HG02938 (cell line): ENCODE data around the gene DISC1.
"Not testable (repeated sequence)": the region's sequence is repeated elsewhere in the genome, so short reads cannot be mapped to it uniquely, and the experiment has no call there.

Experiments
- ATAC-seq: cut with Tn5 transposase; IDR thresholded peaks from one replicate; pipeline ENCODE4 v1.9.1; 2021; ENCODE audit warnings: mild to moderate bottlenecking, moderate library complexity; ENCODE audit not compliant: unreplicated experiment

Gene DISC1

DNA sequence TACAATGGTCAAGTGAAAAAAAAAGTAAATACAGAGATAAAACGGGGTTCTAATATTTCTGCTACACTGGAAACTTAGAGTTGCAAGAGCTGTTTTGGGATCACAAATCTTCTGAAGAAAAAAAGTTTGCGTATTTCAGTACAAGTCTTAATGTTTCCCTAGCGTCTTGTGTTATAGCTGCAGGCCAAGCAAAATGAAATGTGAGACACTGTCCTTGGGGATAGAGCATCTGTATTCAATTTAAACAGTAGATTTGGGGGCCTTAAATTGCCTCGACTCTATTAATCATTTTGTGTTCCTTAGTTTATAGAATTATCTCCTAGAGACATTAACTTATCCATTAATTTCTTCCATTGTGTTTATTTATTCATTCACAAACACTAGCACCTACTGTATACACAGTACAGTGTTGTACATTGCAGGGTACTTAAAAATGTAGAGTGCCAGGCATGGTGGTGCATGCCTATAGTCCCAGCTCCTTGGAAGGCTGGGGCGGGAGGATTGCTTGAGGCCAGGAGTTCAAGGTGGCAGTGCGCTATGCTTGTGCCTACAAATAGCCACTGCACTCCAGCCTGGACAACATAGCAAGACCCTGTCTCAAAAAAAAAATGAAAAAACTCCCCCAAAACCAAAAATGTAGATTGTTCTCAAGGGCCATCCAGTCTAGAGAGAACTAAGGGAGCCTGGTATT is 7.9 kb downstream of the DISC1 start:
- no peak for ATAC-seq

DNA sequence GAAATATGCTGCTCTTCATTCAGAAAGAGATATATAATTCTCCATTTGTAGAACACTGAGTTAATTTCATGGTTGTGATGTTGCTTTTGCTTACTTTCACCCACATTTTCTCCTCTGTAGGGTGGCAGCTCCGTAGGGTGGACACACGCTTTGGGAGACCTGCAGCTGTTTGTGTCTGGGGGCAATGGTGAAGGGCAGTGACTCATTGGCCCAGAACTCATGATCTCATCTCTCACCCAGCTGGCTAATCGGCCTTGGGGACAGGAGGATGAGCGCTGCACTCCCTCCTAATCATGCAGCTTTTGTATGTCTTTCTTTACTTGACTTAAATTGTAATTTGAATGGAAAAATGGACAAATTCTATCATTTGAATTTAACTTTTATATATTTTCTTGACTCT is 9.6 kb downstream of the DISC1 start:
- ATAC-seq, result no peak

DNA sequence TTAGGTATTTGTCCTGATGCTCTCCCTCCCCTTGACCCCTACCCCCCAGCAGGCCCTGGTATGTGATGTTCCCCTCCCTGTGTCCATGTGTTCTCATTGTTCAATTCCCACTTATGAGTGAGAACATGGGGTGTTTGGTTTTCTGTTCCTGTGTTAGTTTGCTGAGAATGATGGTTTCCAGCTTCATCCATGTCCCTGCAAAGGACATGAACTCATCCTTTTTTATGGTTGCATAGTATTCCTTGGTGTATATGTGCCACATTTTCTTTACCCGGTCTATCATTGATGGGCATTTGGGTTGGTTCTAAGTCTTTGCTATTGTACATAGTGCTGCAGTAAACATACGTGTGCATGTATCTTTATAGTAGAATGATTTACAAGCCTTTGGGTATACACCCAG is 10.3 kb downstream of the DISC1 start:
- not testable (repeated sequence) for ATAC-seq

DNA sequence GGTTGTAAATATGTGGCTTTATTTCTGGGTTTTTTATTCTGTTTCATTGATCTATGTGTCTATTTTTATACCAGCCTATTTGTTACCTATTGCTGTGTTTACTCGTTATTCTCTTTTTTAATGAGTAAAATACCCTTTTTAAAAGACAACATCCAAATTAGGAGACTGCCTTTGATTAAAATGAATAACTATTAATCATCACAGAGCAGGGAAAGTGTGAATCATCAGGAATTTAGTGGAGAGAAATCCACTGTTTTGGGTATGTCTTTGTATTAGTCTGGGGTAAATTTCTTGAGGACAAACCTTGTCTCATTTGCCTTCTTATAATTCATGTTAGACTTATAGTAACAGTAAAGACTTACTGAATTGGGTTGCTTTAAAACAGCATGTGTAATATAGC is 12.1 kb downstream of the DISC1 start:
- ATAC-seq, result no peak

DNA sequence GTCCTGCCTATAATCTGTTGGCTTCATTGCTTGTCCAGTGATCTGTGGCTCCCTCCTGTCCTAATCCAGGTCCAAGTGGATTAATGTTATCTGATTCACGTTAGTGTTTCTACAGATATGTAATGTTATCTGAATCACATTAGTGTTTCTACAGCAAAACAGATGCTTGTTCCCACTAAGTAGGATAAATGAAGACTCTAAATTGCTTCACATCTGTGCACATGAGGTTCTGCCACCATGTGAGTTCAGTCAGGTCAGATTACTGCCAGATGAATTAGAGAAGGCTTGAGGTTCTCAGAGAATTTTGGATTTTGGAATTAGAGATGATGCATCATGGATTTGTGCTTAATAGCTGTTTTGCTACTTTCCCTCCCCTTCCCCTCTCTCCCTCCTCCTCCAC is 13.2 kb downstream of the DISC1 start:
- no peak for ATAC-seq

DNA sequence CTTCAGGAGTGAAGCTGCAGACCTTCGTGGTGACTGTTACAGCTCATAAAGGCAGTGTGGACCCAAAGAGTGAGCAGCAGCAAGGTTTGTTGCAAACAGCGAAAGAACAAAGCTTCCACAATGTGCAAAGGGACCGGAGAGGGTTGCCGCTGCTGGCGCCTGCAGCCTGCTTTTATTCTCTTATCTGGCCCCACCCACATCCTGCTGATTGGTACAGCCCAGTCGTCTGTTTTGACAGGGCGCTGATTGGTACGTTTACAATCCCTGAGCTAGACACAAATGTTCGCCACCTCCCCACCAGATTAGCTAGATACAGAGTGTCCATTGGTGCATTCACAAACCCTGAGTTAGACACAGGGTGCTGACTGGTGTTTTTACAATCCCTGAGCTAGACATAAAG is 14.9 kb downstream of the DISC1 start:
- ATAC-seq, result not testable (repeated sequence)

DNA sequence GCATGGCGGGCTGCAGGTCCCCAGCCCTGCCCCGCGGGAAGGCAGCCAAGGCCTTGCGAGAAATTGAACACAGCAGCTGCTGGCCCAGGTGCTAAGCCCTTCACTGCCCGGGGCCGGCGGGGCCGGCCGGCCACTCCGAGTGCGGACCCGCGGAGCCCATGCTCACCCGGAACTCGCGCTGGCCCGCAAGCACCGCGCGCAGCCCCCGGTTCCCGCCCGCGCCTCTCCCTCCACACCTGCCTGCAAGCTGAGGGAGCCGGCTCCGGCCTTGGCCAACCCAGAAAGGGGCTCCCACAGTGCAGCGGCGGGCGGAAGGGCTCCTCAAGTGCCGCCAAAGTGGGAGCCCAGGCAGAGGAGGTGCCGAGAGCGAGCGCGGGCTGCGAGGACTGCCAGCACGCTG is 15.5 kb downstream of the DISC1 start:
- ATAC-seq, result not testable (repeated sequence)

DNA sequence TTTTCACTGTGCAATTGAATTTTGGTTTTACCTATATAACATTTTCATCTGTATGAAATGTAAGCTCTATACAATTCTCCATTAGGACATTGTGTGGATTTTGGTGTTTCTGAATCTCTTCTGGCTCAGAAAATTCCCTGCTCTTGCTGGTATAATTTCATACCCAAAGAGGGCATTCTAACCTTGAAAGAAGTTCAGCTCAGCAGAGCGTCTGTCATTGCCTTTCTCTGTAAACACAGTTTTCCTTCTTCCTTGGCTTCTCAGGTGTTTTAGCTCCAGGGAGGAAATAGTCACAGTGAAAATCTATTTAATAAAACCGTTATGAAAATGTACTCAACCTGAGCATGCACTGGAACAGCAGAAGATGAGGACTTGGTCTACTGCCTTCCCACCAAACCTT is 16.0 kb downstream of the DISC1 start:
- ATAC-seq, result no peak

DNA sequence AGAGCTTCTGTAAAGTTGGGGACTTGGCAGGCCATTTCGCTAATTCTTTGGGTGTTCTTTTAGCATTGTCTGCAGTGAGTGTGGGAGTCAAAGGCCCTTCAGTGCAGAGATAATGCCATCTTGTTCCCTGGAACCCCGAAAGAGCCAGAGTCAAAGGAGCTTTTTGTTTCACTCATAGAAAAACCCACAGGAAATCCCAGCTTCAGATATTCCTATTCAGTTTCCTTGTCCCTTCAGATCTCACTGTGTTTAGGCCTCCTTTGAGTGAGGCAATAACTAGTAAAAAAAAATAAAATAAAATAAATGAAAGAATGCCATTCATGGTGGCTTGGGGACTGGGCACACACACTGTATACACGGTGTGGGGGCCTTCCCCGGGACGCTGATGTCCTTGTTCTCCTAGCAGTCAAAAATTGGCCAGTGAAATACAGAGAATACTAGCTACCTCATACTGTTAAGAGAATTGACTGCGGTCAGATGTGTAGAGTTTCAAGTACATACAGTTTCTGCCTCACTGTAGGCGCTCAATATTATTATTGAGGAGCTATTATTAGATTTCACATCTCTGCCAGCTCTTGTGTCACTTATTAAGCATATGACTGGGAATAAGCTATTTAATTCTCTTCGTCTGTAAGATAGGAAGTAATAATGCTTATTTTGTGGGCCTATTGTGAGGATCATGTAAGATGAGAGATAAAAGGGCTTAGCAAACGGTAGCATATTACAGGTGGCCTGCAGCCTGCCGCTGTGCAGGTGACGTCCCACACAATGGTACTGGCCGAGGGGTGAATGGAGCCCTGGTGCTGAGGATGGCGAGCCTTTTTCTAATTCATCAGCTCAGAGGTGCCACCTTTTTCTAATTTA is 16.7 kb downstream of the DISC1 start:
- ATAC-seq, result no peak

DNA sequence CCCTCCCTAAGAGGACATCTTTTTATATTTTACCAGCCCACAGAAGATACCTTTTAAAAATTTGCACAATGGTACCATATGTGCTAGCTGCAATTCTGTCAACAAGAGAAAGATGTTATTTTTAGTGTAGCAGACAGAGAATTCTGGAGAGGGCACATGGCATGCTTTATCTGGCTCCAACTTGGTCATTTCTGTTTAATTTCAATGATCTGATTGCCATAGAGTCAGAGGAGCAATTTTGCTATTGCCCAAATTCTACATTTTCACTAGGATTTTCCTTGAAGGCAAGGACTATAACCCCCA is 17.3 kb downstream of the DISC1 start:
- ATAC-seq, result no peak

DNA sequence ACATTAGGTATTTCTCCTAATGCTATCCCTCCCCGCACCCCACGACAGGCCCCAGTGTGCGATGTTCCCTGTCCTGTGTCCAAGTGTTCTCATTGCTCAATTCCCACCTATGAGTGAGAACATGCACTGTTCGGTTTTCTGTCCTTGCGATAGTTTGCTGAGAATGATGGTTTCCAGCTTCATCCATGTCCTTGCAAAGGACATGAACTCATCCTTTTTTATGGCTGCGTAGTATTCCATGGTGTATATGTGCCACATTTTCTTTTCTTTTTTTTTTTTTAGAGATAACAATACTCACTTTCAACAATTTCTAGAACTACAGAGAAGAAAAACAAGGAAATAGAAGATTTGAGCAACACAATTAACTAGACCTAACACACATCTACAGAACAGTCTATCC is 19.0 kb downstream of the DISC1 start:
- ATAC-seq, result not testable (repeated sequence)

DNA sequence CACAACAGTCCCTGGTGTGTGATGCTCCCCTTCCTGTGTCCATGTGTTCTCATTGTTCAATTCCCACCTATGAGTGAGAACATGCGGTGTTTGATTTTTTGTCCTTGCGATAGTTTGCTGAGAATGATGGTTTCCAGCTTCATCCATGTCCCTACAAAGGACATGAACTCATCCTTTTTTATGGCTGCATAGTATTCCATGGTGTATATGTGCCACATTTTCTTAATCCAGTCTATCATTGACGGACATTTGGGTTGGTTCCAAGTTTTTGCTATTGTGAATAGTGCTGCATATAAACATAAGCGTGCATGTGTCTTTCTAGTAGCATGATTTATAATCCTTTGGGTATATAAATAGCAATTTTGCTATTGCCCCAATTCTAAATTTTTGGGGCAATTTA is 19.6 kb downstream of the DISC1 start:
- ATAC-seq, result not testable (repeated sequence)

DNA sequence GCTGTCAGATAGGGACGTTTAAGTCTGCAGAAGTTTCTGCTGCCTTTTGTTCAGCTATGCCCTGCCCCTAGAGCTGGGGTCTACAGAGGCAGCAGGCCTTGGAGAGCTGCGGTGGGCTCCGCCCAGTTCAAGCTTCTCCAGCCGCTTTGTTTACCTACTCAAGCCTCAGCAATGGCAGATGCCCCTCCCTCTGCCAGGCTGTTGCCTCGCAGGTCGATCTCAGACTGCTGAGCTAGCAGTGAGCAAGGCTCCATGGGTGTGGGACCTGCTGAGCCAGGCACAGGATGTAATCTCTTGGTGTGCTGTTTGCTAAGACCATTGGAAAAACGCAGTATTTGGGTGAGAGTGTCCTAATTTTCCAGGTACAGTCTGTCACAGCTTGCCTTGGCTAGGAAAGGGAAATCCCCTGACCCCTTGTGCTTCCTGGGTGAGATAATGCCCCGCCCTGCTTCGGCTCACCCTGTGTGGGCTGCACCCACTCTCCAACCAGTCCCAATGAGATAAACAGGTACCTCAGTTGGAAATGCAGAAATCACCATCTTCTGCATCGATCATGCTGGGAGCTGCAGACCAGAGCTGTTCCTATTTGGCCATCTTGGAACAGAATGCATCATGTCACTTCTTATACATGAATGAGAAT is 25.2 kb downstream of the DISC1 start:
- not testable (repeated sequence) for ATAC-seq

DNA sequence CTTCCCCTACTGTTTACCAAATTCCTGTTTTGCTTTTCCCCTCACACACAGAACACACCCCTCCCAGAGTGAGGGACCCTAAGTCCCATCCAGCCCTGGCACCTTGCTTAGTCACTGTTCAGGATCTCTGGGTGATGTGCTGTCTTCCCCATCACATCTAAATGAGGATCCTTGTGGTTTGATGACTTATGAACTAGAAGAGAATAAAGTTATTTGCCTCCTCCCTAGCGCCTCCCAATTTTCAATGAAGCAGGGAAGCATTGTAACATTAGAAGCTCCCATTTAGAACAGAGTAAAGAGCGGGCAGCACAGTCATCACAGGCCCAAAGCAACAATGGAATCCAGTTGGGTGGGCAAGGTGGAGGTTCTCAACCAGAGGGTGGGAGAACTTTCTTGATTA is 27.0 kb downstream of the DISC1 start:
- ATAC-seq, result no peak

DNA sequence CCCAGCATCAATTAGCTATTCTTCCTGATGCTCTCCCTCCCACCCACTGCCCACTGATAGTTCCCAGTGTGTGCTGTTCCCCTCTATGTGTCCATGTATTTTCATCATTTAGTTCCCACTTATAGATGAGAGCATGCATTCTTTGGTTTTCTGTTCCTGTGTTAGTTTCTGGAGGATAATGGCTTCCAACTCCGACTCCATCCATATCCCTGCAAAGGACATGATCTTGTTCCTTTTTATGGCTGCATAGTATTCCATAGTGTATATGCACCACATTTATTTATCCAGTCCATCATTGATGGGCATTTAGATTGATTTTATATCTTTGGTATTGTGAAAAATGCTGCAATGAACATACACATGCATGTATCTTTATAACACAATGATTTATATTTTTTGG is 30.2 kb downstream of the DISC1 start:
- ATAC-seq, result no peak

DNA sequence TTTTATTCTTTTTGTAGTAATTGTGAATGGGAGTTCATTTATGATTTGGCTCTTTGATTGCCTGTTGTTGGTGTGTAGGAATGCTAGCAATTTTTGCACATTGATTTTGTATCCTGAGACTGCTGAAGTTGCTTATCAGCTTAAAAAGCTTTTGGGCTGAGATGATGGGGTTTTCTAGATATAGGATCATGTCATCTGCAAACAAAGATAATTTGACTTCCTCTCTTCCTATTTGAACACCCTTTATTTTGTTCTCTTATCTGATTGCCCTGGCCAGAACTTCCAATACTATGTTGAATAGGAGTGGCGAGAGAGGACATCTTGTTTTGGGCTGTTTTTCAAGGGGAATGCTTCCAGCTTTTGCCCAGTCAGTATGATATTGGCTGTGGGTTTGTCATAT is 31.6 kb downstream of the DISC1 start:
- ATAC-seq, result not testable (repeated sequence)

DNA sequence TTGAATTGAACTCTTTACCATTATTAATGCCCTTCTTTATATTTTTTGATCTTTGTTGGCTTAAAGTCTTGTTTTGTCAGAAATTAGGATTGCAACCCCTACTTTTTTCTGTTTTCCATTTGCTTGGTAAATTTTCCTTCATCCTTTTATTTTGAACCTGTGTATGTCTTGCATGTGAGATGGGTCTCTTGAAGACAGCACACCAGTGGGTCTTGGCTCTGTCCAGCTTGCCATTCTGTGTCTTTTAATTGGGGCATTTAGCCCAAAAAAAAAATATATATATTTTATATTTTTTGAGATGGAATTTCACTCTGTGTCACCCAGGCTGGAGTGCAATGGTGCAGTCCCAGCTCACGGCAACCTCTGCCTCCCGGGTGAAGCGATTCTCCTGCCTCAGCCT is 33.6 kb downstream of the DISC1 start:
- no peak for ATAC-seq

DNA sequence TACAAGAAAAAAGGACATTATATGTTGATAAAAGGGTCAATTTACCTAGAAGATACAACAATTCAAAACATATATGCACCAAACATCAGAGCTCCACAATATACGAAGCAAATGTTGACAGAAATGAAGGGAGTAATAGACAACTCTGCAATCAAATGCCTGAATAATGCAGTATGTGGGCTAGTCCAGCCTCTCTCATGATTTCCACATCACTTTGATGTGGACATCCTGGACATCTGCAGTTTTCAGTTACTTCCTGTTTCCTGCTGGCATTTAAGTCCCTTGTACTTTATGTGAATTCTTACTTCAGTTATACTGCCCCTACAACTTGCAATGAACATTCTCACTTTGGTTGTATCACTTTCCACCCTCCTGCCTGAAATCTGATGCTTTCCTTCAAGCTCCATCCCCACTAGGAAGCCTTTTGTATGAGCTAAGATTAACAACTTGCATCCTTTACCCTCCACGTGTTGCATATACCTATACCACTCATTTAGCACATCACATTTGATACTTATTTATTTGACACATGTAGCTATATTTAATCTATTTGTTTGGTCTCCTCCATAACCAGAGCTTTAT is 36.7 kb downstream of the DISC1 start:
- no peak for ATAC-seq

DNA sequence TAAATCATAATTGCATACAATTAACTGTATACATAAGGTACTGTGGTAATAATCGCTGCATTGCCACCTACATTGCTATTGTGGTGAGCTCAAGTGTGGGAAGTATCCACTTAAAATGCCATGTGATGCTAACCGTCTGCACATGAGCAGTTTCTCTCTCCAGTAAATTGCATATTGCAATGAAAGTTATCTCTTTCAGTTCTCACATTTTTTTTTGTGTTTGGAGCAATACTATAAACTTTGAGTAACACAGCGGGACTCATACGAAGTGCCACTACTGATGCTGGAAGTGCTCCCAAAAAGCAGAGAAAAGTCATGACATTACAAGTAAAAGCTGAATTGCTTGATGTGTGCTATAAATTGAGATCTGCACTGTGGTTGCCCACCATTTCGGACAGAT is 38.5 kb downstream of the DISC1 start:
- no peak for ATAC-seq

DNA sequence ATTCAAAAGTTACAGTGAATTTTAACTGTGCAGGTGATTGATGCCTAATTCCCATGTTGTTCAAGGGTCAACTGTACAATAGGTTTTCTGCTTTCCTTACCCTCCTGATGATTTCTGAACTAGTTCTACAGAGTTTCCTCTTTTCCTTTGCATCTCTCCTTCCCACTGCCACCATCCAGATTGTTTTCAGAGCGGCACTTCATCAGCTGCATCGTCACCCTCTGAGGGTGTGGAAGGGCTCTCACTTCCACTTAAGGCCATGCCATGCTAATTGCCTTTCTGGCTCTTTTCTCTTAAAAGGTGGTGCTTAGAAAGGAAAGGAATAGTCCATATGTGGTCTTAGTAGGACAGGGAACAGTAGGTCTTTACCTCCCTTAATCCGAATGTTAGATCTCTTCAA is 39.1 kb downstream of the DISC1 start:
- no peak for ATAC-seq

DNA sequence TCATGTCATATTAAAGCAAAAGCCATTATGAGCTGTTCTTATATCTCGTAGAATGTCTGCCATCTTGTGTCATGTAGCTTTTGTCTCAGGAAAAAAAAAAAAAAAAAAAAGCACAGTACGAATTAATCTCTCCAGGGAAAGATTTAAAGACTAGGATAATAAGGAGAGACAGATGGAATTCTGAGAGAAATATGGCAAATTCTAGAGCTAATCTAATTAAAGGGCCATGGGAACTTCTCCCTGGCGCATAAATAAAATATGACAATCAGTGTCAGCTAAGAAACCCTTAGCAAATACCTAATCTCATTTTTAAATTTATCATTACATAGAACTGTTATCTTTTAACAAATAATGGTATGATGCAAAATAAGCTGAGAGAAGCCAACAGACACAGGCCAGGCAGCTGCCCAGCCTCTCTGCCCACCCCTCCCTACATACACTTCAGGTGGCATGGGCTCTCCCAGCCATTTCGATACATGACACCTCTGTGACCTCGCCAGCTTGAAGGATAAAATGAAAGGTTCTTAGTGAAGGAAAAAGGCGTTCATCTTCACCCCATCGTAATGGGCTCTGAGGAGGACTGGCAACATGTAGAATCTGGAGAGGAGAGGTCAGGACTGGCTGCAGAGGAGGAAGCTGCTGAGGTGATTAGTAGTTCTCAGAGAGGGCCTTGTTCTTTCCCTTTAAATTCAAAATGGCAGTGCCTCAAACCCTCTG is 39.8 kb downstream of the DISC1 start:
- ATAC-seq, result no peak
